ENCODE measurements around the gene IKZF3. TPM values are rescaled to one million over a fixed set of nuclear protein-coding genes. Genes with fewer than 3 reads are reported as not detected.
A peak's percentile ranks its signal among the peaks of the same experiment; 100 is the strongest.
"Not testable (repeated sequence)": the region's sequence is repeated elsewhere in the genome, so short reads cannot be mapped to it uniquely, and the experiment has no call there.

The IKZF3 gene
- total and polyA plus RNA-seq, 4 donors: 0.03 to 2.8 (median 1.2) TPM

GRCh38 chr17:39754161-39754957, 109.8 kb downstream of the IKZF3 start:
- peak; percentile 95 for ATAC-seq (ENCODE audit: low FRiP score)
- Histone ChIP-seq H3K4me3 (ENCODE audit: low read length in 2 of 2) (peak overlapping the region; percentile 42 to 67), H3K36me3 (ENCODE audit: control insufficient read depth in 1 of 2, insufficient read depth in 2 of 2, low read length in 1 of 2) (no peaks in the 10 kb centered on the region), H3K9me3 (ENCODE audit: control insufficient read depth, low read length) (no peaks in the 10 kb centered on the region), H3K4me1 (ENCODE audit: control insufficient read depth in 1 of 2, insufficient read depth in 2 of 2, low read length in 2 of 2) (no peaks in the 10 kb centered on the region), H3K27ac (ENCODE audit: low read depth in 1 of 2, low read length in 2 of 2) (peak overlapping the region; percentile 49 to 62), H3K27me3 (ENCODE audit: control insufficient read depth in 1 of 2, insufficient read depth in 2 of 2, low read length in 1 of 2) (no peaks in the 10 kb centered on the region)
- 0 to 1% methylated on average over 60 to 91 of the region's 91 CpGs for WGBS, 2 donors
- peak; percentile 97 to 98 for DNase-seq
- intact Hi-C loops (cut with DNase I): loop anchor here in 1 of 2 donors (1.0 to 5.0 kb wide), 4 partner anchors 24 to 136 kb away; partner anchors contain the start of genes MIEN1 and STARD3

- H3K36me3 ChIP-seq (ENCODE audit: control insufficient read depth in 1 of 2, insufficient read depth in 2 of 2, low read length in 1 of 2): no peaks in the 10 kb centered on the region
- DNase-seq: peak; percentile 72 to 88
- H3K9me3 ChIP-seq (ENCODE audit: control insufficient read depth, low read length): no peaks in the 10 kb centered on the region
- peak; percentile 64 for ATAC-seq (ENCODE audit: low FRiP score)
- H3K4me3 ChIP-seq (ENCODE audit: low read length in 2 of 2): peak overlapping the region; percentile 20 to 67
- H3K27ac ChIP-seq (ENCODE audit: low read depth in 1 of 2, low read length in 2 of 2): peak overlapping the region in 1 of 2 donors; percentile 62
- 4 to 5% methylated on average over 51 to 55 of the region's 55 CpGs for WGBS, 2 donors
- H3K27me3 ChIP-seq (ENCODE audit: control insufficient read depth in 1 of 2, insufficient read depth in 2 of 2, low read length in 1 of 2): no peaks in the 10 kb centered on the region
- intact Hi-C loops (cut with DNase I): loop anchor here in 1 of 2 donors (1.0 to 5.0 kb wide), 4 partner anchors 23 to 135 kb away; partner anchors contain the start of genes MIEN1 and STARD3
- H3K4me1 ChIP-seq (ENCODE audit: control insufficient read depth in 1 of 2, insufficient read depth in 2 of 2, low read length in 2 of 2): no peaks in the 10 kb centered on the region
Measured at GRCh38 chr17:39753514-39754160, 110.5 kb downstream of the IKZF3 start.

- Histone ChIP-seq H3K9me3 (ENCODE audit: control insufficient read depth, low read length) (no peaks in the 10 kb centered on the region), H3K27me3 (ENCODE audit: control insufficient read depth in 1 of 2, insufficient read depth in 2 of 2, low read length in 1 of 2) (no peaks in the 10 kb centered on the region), H3K4me3 (ENCODE audit: low read length in 2 of 2) (no peak overlapping the region), H3K27ac (ENCODE audit: low read depth in 1 of 2, low read length in 2 of 2) (no peak overlapping the region), H3K36me3 (ENCODE audit: control insufficient read depth in 1 of 2, insufficient read depth in 2 of 2, low read length in 1 of 2) (no peaks in the 10 kb centered on the region), H3K4me1 (ENCODE audit: control insufficient read depth in 1 of 2, insufficient read depth in 2 of 2, low read length in 2 of 2) (no peaks in the 10 kb centered on the region)
- no peak for ATAC-seq (ENCODE audit: low FRiP score)
- no peak for DNase-seq
- intact Hi-C loops (cut with DNase I): loop anchor here in 1 of 2 donors (5.0 kb wide), 1 partner anchor 115 kb away; the partner anchor contains the start of gene STARD3
- 81 to 83% methylated on average over 13 of the region's 13 CpGs for WGBS, 2 donors
Measured at GRCh38 chr17:39752241-39752881, 111.8 kb downstream of the IKZF3 start.

GRCh38 chr17:39751637-39752036, 112.5 kb downstream of the IKZF3 start:
- Histone ChIP-seq H3K4me3 (ENCODE audit: low read length in 2 of 2) (no peak overlapping the region), H3K36me3 (ENCODE audit: control insufficient read depth in 1 of 2, insufficient read depth in 2 of 2, low read length in 1 of 2) (no peaks in the 10 kb centered on the region), H3K9me3 (ENCODE audit: control insufficient read depth, low read length) (no peaks in the 10 kb centered on the region), H3K27ac (ENCODE audit: low read depth in 1 of 2, low read length in 2 of 2) (no peak overlapping the region), H3K4me1 (ENCODE audit: control insufficient read depth in 1 of 2, insufficient read depth in 2 of 2, low read length in 2 of 2) (no peaks in the 10 kb centered on the region), H3K27me3 (ENCODE audit: control insufficient read depth in 1 of 2, insufficient read depth in 2 of 2, low read length in 1 of 2) (no peaks in the 10 kb centered on the region)
- ATAC-seq (ENCODE audit: low FRiP score): no peak
- 4 to 5% methylated on average over 10 of the region's 10 CpGs for WGBS, 2 donors
- DNase-seq: peak in 1 of 2 donors; percentile 59
- intact Hi-C loops (cut with DNase I): loop anchor here in 1 of 2 donors (5.0 kb wide), 1 partner anchor 114 kb away; the partner anchor contains the start of gene STARD3

GRCh38 chr17:39751016-39751543, 113.0 kb downstream of the IKZF3 start:
- no peak overlapping the region for H3K27ac ChIP-seq (ENCODE audit: low read depth in 1 of 2, low read length in 2 of 2)
- H3K4me1 ChIP-seq (ENCODE audit: control insufficient read depth in 1 of 2, insufficient read depth in 2 of 2, low read length in 2 of 2): no peaks in the 10 kb centered on the region
- H3K36me3 ChIP-seq (ENCODE audit: control insufficient read depth in 1 of 2, insufficient read depth in 2 of 2, low read length in 1 of 2): no peaks in the 10 kb centered on the region
- H3K27me3 ChIP-seq (ENCODE audit: control insufficient read depth in 1 of 2, insufficient read depth in 2 of 2, low read length in 1 of 2): no peaks in the 10 kb centered on the region
- intact Hi-C loops (cut with DNase I): loop anchor here in 1 of 2 donors (5.0 kb wide), 1 partner anchor 114 kb away; the partner anchor contains the start of gene STARD3
- 23 to 27% methylated on average over 5 of the region's 5 CpGs for WGBS, 2 donors
- H3K4me3 ChIP-seq (ENCODE audit: low read length in 2 of 2): no peak overlapping the region
- no peaks in the 10 kb centered on the region for H3K9me3 ChIP-seq (ENCODE audit: control insufficient read depth, low read length)
- DNase-seq: peak in 1 of 2 donors; percentile 20
- ATAC-seq (ENCODE audit: low FRiP score): no peak

- Histone ChIP-seq H3K4me1 (ENCODE audit: control insufficient read depth in 1 of 2, insufficient read depth in 2 of 2, low read length in 2 of 2) (no peaks in the 10 kb centered on the region), H3K4me3 (ENCODE audit: low read length in 2 of 2) (no peak overlapping the region), H3K36me3 (ENCODE audit: control insufficient read depth in 1 of 2, insufficient read depth in 2 of 2, low read length in 1 of 2) (no peaks in the 10 kb centered on the region), H3K27ac (ENCODE audit: low read depth in 1 of 2, low read length in 2 of 2) (no peak overlapping the region), H3K9me3 (ENCODE audit: control insufficient read depth, low read length) (no peaks in the 10 kb centered on the region), H3K27me3 (ENCODE audit: control insufficient read depth in 1 of 2, insufficient read depth in 2 of 2, low read length in 1 of 2) (no peaks in the 10 kb centered on the region)
- intact Hi-C loops (cut with DNase I): loop anchor here in 1 of 2 donors (5.0 kb wide), 1 partner anchor 113 kb away; the partner anchor contains the start of gene STARD3
- DNase-seq: peak in 1 of 2 donors; percentile 50
- ATAC-seq (ENCODE audit: low FRiP score): no peak
- WGBS, 2 donors: 27 to 32% methylated on average over 9 of the region's 9 CpGs
Measured at GRCh38 chr17:39750131-39751015, 113.7 kb downstream of the IKZF3 start.

- H3K27me3 ChIP-seq (ENCODE audit: control insufficient read depth in 1 of 2, insufficient read depth in 2 of 2, low read length in 1 of 2); intact Hi-C loops (cut with DNase I); H3K4me1 ChIP-seq (ENCODE audit: control insufficient read depth in 1 of 2, insufficient read depth in 2 of 2, low read length in 2 of 2); H3K9me3 ChIP-seq (ENCODE audit: control insufficient read depth, low read length); H3K4me3 ChIP-seq (ENCODE audit: low read length in 2 of 2); ATAC-seq (ENCODE audit: low FRiP score); H3K27ac ChIP-seq (ENCODE audit: low read depth in 1 of 2, low read length in 2 of 2); H3K36me3 ChIP-seq (ENCODE audit: control insufficient read depth in 1 of 2, insufficient read depth in 2 of 2, low read length in 1 of 2): not testable (repeated sequence)
- DNase-seq: peak in 1 of 2 donors; percentile 14
- 90 to 96% methylated on average over 8 of the region's 8 CpGs for WGBS, 2 donors
Measured at GRCh38 chr17:39748444-39749034, 115.6 kb downstream of the IKZF3 start.
